Mammary epithelial cell (primary cell): ENCODE results near the gene CIB2.
"Not testable (repeated sequence)": the region's sequence is repeated elsewhere in the genome, so short reads cannot be mapped to it uniquely, and the experiment has no call there.

ENCODE experiments used
- EZH2 ChIP-seq: IDR thresholded peaks from 2 replicates; pipeline ENCODE4 v1.6.1; 2012; ENCODE audit warnings: low read length, inconsistent platforms, borderline replicate concordance
- TF ChIP-seq, protein P1 (sequence below), 2 donors: IDR thresholded peaks in 1 of 2; conservative IDR thresholded peaks in 1 of 2; 2 replicates each; pipeline ENCODE4 v1.5.1; 2011 to 2012; ENCODE audit warnings: inconsistent platforms in 2 of 2, low read length in 2 of 2, mild to moderate bottlenecking in 2 of 2, control low read depth in 1 of 2, low read depth in 1 of 2; ENCODE audit not compliant: insufficient read depth in 1 of 2; ENCODE audit errors: extremely low read depth in 1 of 2

DNA sequence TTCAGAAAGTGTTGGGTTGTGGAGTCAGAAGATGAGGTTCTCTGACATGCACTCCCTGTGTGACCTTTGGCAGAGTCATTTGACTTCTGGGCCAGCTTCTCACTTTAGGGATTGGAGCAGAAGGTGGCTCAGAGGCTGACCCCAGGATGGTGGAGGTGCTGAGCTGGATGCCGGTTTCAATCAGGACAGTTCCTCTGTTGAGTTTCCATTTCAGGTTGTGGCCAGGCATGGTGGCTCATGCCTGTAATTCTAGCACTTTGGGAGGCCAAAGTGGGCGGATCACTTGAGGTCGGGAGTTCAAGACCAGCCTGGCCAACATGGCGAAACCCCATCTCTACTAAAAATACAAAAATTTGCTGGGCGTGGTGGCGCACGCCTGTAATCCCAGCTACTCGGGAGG, 19.8 kb upstream of the CIB2 start:
- TF ChIP-seq, protein P1, sequence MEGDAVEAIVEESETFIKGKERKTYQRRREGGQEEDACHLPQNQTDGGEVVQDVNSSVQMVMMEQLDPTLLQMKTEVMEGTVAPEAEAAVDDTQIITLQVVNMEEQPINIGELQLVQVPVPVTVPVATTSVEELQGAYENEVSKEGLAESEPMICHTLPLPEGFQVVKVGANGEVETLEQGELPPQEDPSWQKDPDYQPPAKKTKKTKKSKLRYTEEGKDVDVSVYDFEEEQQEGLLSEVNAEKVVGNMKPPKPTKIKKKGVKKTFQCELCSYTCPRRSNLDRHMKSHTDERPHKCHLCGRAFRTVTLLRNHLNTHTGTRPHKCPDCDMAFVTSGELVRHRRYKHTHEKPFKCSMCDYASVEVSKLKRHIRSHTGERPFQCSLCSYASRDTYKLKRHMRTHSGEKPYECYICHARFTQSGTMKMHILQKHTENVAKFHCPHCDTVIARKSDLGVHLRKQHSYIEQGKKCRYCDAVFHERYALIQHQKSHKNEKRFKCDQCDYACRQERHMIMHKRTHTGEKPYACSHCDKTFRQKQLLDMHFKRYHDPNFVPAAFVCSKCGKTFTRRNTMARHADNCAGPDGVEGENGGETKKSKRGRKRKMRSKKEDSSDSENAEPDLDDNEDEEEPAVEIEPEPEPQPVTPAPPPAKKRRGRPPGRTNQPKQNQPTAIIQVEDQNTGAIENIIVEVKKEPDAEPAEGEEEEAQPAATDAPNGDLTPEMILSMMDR (conservative IDR thresholded peaks at IDR 0.05 in 1 of 2, IDR thresholded peaks at IDR 0.05 in 1 of 2; ENCODE audit: extremely low read depth in 1 of 2, insufficient read depth in 1 of 2, low read depth in 1 of 2, low read length in 2 of 2): not testable (repeated sequence)
- TF ChIP-seq EZH2: not testable (repeated sequence)
